HG02798 (cell line): ENCODE measurements around the gene GPR153.
"Not testable (repeated sequence)": the region's sequence is repeated elsewhere in the genome, so short reads cannot be mapped to it uniquely, and the experiment has no call there.

Experiments
- ATAC-seq: cut with Tn5 transposase; IDR thresholded peaks from one replicate; pipeline ENCODE4 v1.9.1; 2021; ENCODE audit warnings: mild to moderate bottlenecking; ENCODE audit not compliant: unreplicated experiment, poor library complexity

Gene GPR153

GRCh38 chr1:6239950-6240768 is 20.7 kb downstream of the GPR153 start:
- no peak for ATAC-seq

- ATAC-seq: no peak
Measured at GRCh38 chr1:6239213-6239752, 21.6 kb downstream of the GPR153 start.

- no peak for ATAC-seq
Measured at GRCh38 chr1:6237093-6237492, 23.8 kb downstream of the GPR153 start.

- ATAC-seq: no peak
Measured at GRCh38 chr1:6235296-6235677, 25.6 kb downstream of the GPR153 start.

GRCh38 chr1:6234502-6235295 is 26.2 kb downstream of the GPR153 start:
- ATAC-seq: no peak

GRCh38 chr1:6233376-6233775 is 27.5 kb downstream of the GPR153 start:
- no peak for ATAC-seq

GRCh38 chr1:6225651-6226050 is 35.2 kb downstream of the GPR153 start:
- ATAC-seq: no peak

- no peak for ATAC-seq
Measured at GRCh38 chr1:6224718-6225117, 36.2 kb downstream of the GPR153 start.

GRCh38 chr1:6223617-6224016 is 37.3 kb downstream of the GPR153 start:
- no peak for ATAC-seq

- no peak for ATAC-seq
Measured at GRCh38 chr1:6222636-6223035, 38.3 kb downstream of the GPR153 start.

GRCh38 chr1:6221210-6221784 is 39.6 kb downstream of the GPR153 start:
- no peak for ATAC-seq

- no peak for ATAC-seq
Measured at GRCh38 chr1:6220236-6220635, 40.7 kb downstream of the GPR153 start.

- not testable (repeated sequence) for ATAC-seq
Measured at GRCh38 chr1:6219641-6220040, 41.3 kb downstream of the GPR153 start.

GRCh38 chr1:6218375-6219164 is 42.3 kb downstream of the GPR153 start:
- ATAC-seq: no peak

GRCh38 chr1:6212193-6212959 is 48.5 kb downstream of the GPR153 start:
- no peak for ATAC-seq

- ATAC-seq: no peak
Measured at GRCh38 chr1:6211731-6212130, 49.2 kb downstream of the GPR153 start.

GRCh38 chr1:6210591-6211355 is 50.1 kb downstream of the GPR153 start:
- no peak for ATAC-seq

- no peak for ATAC-seq
Measured at GRCh38 chr1:6209661-6210580, 51.0 kb downstream of the GPR153 start.
